B cell (primary cell): Measurements from ENCODE around the gene ST6GALNAC3.

Source experiments
- EZH2 ChIP-seq: IDR thresholded peaks from 2 replicates; pipeline ENCODE4 v1.6.1; 2012; ENCODE audit warnings: borderline replicate concordance, low read depth, mild to moderate bottlenecking, moderate library complexity, low read length; ENCODE audit not compliant: insufficient read depth, poor library complexity, severe bottlenecking
- TF ChIP-seq, protein P1 (sequence below): fragments of 200-600 bp; IDR thresholded peaks from one replicate; pipeline ENCODE4 v1.8.0; 2022; ENCODE audit warnings: antibody characterized with exemption, mild to moderate bottlenecking

DNA sequence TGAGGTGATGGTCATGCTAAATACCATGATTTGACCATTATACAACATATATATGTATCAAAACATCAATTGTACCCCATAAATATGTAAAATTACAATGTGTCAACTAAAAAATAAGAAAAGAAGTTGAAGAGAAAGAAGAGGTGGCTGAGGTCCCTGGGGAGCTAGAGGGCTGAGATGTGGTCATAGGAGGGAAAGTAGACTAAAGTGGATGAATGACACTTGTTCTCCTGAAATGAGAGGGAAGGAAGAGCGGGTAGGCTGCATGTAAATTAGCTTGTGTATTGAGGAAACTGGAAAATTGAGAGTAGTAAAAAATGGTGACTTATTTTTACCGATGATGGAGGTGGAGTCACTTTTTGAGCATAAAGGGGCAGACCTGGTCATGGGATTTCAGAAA lies 117.0 kb downstream of the ST6GALNAC3 start:
- TF ChIP-seq, protein P1, sequence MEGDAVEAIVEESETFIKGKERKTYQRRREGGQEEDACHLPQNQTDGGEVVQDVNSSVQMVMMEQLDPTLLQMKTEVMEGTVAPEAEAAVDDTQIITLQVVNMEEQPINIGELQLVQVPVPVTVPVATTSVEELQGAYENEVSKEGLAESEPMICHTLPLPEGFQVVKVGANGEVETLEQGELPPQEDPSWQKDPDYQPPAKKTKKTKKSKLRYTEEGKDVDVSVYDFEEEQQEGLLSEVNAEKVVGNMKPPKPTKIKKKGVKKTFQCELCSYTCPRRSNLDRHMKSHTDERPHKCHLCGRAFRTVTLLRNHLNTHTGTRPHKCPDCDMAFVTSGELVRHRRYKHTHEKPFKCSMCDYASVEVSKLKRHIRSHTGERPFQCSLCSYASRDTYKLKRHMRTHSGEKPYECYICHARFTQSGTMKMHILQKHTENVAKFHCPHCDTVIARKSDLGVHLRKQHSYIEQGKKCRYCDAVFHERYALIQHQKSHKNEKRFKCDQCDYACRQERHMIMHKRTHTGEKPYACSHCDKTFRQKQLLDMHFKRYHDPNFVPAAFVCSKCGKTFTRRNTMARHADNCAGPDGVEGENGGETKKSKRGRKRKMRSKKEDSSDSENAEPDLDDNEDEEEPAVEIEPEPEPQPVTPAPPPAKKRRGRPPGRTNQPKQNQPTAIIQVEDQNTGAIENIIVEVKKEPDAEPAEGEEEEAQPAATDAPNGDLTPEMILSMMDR, result no peak
- no peak for TF ChIP-seq EZH2
